ENCODE results near the gene GAGE13. TPM values are rescaled to one million over a fixed set of nuclear protein-coding genes. Genes with fewer than 3 reads are reported as not detected.

GAGE13 gene
- total and polyA plus RNA-seq, 9 of the 15 experiments (the other 6 are each of a cell fraction or from before 2014, with no cell fraction given): 31.6 to 506 (median 154) TPM

DNA sequence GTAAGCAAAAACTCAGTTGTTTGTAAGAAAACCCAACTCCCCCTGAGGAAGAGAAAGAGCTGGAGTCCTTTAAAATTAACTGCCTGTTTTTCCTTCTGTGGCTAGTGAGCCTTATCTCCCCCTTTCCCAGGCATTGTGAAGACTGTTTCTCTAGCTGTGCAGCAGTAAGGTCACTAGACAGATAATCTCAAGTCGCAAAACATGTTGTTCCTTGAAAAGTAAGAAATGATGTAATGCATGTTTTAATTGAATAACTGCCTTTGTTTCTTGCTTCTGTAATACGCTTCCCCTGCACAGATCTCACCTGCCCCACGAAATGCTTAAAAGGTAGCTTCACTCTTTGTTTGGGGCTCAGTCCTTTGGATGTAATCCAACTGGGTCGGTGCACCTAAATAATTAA, 15.3 kb upstream of the GAGE13 start (continued):
- TF ChIP-seq ETV6 (IDR thresholded peaks at IDR 0.05; ENCODE audit: borderline replicate concordance in 1 of 2, low read depth in 2 of 2, low read length in 1 of 2): no peak
- TF ChIP-seq ETV6 (CRISPR knock-in tag; IDR thresholded peaks at IDR 0.05; ENCODE audit: borderline replicate concordance): no peak
- TF ChIP-seq PHB2 (IDR thresholded peaks at IDR 0.05; ENCODE audit: low read depth): no peak
- no peak for TF ChIP-seq SIN3B (IDR thresholded peaks at IDR 0.05; ENCODE audit: low read depth)
- TF ChIP-seq ARHGAP35 (IDR thresholded peaks at IDR 0.05; ENCODE audit: partially characterized antibody): no peak
- no peak for TF ChIP-seq MIER1 (IDR thresholded peaks at IDR 0.05; ENCODE audit: low read depth)
- peak; percentile 45 for TF ChIP-seq CBFA2T3 (IDR thresholded peaks at IDR 0.05)
- no peak for TF ChIP-seq ELF1 (tag; IDR thresholded peaks at IDR 0.05)
- no peak for TF ChIP-seq KLF10 (CRISPR knock-in tag; IDR thresholded peaks at IDR 0.05)
- no peak for TF ChIP-seq ZNF143 (CRISPR knock-in tag; IDR thresholded peaks at IDR 0.05)
- TF ChIP-seq GTF2F1 (IDR thresholded peaks at IDR 0.05; ENCODE audit: low read depth, low read length): no peak
- TF ChIP-seq, protein P1, sequence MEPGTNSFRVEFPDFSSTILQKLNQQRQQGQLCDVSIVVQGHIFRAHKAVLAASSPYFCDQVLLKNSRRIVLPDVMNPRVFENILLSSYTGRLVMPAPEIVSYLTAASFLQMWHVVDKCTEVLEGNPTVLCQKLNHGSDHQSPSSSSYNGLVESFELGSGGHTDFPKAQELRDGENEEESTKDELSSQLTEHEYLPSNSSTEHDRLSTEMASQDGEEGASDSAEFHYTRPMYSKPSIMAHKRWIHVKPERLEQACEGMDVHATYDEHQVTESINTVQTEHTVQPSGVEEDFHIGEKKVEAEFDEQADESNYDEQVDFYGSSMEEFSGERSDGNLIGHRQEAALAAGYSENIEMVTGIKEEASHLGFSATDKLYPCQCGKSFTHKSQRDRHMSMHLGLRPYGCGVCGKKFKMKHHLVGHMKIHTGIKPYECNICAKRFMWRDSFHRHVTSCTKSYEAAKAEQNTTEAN (CRISPR knock-in tag; IDR thresholded peaks at IDR 0.05): no peak
- TF ChIP-seq HNRNPLL (IDR thresholded peaks at IDR 0.05; ENCODE audit: low read depth, low read length, poor library complexity, severe bottlenecking): no peak
- no peak for TF ChIP-seq ZNF75A (CRISPR knock-in tag; IDR thresholded peaks at IDR 0.05)
- TF ChIP-seq CHD2 (IDR thresholded peaks at IDR 0.05; ENCODE audit: low read depth, low read length): no peak
- no peak for TF ChIP-seq DACH1 (IDR thresholded peaks at IDR 0.05; ENCODE audit: partially characterized antibody)
- TF ChIP-seq TSC22D4 (tag; IDR thresholded peaks at IDR 0.05): no peak
- no peak for TF ChIP-seq FOXJ2 (tag; IDR thresholded peaks at IDR 0.05)
- TF ChIP-seq MEF2A (IDR thresholded peaks at IDR 0.05; ENCODE audit: control insufficient read depth, low read depth, low read length): no peak
- peak; percentile 44; the same call in 1 of the 2 replicates for TF ChIP-seq ZNF512 (tag; IDR thresholded peaks at IDR 0.05)
- no peak for TF ChIP-seq ID3 (CRISPR knock-in tag; IDR thresholded peaks at IDR 0.05)
- TF ChIP-seq ID3 (tag; IDR thresholded peaks at IDR 0.05): no peak
- no peak for TF ChIP-seq ZBED1 (IDR thresholded peaks at IDR 0.05)
- TF ChIP-seq, protein P2, sequence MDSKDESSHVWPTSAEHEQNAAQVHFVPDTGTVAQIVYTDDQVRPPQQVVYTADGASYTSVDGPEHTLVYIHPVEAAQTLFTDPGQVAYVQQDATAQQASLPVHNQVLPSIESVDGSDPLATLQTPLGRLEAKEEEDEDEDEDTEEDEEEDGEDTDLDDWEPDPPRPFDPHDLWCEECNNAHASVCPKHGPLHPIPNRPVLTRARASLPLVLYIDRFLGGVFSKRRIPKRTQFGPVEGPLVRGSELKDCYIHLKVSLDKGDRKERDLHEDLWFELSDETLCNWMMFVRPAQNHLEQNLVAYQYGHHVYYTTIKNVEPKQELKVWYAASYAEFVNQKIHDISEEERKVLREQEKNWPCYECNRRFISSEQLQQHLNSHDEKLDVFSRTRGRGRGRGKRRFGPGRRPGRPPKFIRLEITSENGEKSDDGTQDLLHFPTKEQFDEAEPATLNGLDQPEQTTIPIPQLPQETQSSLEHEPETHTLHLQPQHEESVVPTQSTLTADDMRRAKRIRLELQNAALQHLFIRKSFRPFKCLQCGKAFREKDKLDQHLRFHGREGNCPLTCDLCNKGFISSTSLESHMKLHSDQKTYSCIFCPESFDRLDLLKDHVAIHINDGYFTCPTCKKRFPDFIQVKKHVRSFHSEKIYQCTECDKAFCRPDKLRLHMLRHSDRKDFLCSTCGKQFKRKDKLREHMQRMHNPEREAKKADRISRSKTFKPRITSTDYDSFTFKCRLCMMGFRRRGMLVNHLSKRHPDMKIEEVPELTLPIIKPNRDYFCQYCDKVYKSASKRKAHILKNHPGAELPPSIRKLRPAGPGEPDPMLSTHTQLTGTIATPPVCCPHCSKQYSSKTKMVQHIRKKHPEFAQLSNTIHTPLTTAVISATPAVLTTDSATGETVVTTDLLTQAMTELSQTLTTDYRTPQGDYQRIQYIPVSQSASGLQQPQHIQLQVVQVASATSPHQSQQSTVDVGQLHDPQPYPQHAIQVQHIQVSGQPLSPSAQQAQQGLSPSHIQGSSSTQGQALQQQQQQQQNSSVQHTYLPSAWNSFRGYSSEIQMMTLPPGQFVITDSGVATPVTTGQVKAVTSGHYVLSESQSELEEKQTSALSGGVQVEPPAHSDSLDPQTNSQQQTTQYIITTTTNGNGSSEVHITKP (IDR thresholded peaks at IDR 0.05; ENCODE audit: partially characterized antibody): no peak
- no peak for TF ChIP-seq PHF20 (IDR thresholded peaks at IDR 0.05; ENCODE audit: partially characterized antibody)
- TF ChIP-seq XRCC4 (IDR thresholded peaks at IDR 0.05; ENCODE audit: extremely low read depth, insufficient read depth, insufficient read length): no peak

Measured in K562 (cell line).